BE2C (cell line): ENCODE data around the gene FBXL7.
"Not testable (repeated sequence)": the region's sequence is repeated elsewhere in the genome, so short reads cannot be mapped to it uniquely, and the experiment has no call there.

Source experiments
- DNase-seq: peaks from one replicate; pipeline ENCODE4 v3.0.0-alpha.2; 2020
- H3K27me3 ChIP-seq: fragments of 250-450 bp; sonication (Bioruptor Pico); 2 replicates; pipeline ENCODE4 v1.5.1; 2020; ENCODE audit warnings: mild to moderate bottlenecking
- H3K36me3 ChIP-seq: fragments of 250-450 bp; sonication (Bioruptor Pico); 2 replicates; pipeline ENCODE4 v1.5.1; 2020; ENCODE audit warnings: mild to moderate bottlenecking
- H3K4me1 ChIP-seq: fragments of 250-450 bp; sonication (Bioruptor Pico); 2 replicates; pipeline ENCODE4 v1.5.1; 2020
- H3K4me3 ChIP-seq: 2 replicates; pipeline ENCODE4 v1.5.1; 2011; ENCODE audit warnings: low read depth, low read length
- H3K9me3 ChIP-seq: fragments of 250-450 bp; sonication (Bioruptor Pico); 2 replicates; pipeline ENCODE4 v1.5.1; 2020
- TF ChIP-seq, protein P1 (sequence below): IDR thresholded peaks from 2 replicates; pipeline ENCODE4 v1.5.1; 2012; ENCODE audit warnings: mild to moderate bottlenecking, low read depth, low read length

Gene FBXL7

DNA sequence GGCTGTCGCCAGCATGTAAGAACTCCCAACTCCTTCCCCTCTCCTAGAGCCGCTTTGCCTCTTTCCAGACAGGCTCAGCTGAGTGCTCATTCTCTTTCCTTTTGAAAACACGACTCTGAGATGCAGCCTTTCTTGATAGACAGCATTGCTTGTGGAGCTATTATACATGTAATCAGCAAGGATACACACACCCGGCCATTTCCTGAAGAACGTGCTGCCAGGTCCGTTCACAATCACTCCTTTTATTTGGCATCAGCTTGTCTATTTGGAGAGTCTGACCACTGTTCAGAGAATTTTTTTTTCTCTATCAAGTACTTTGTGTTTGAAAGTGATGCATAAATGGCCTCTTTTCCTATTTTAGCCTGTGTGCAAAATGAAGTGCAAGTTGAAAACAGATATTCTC, 351.0 kb downstream of the FBXL7 start:
- H3K9me3 ChIP-seq: no peaks in the 10 kb centered on the region
- no peaks in the 10 kb centered on the region for H3K27me3 ChIP-seq
- peaks cover 10% of the 10 kb centered on the region for H3K4me1 ChIP-seq
- DNase-seq: no peak
- TF ChIP-seq, protein P1, sequence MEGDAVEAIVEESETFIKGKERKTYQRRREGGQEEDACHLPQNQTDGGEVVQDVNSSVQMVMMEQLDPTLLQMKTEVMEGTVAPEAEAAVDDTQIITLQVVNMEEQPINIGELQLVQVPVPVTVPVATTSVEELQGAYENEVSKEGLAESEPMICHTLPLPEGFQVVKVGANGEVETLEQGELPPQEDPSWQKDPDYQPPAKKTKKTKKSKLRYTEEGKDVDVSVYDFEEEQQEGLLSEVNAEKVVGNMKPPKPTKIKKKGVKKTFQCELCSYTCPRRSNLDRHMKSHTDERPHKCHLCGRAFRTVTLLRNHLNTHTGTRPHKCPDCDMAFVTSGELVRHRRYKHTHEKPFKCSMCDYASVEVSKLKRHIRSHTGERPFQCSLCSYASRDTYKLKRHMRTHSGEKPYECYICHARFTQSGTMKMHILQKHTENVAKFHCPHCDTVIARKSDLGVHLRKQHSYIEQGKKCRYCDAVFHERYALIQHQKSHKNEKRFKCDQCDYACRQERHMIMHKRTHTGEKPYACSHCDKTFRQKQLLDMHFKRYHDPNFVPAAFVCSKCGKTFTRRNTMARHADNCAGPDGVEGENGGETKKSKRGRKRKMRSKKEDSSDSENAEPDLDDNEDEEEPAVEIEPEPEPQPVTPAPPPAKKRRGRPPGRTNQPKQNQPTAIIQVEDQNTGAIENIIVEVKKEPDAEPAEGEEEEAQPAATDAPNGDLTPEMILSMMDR: no peak
- H3K4me3 ChIP-seq: no peak overlapping the region
- H3K36me3 ChIP-seq: no peaks in the 10 kb centered on the region

DNA sequence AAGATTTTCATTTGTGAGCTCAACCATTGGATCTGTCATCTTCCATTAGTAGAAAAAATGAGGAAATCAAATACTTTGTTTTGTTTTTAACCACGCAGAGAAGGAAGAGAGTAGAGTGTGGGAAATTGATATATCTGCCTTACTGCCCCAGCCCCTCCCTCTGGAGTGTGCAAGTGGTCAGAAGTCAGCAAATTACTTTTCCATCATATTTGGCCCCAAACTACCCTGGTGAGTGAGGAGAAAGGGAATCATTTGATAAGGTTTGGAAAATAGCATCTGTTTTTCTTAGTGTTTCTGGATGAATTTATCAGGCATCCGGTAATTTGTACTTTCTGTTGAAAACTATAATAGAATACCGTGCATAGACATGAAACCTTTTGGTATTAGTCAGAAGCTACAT, 352.2 kb downstream of the FBXL7 start:
- Histone ChIP-seq H3K36me3 (no peaks in the 10 kb centered on the region), H3K9me3 (no peaks in the 10 kb centered on the region), H3K4me1 (peaks cover 10% of the 10 kb centered on the region), H3K27me3 (no peaks in the 10 kb centered on the region), H3K4me3 (no peak overlapping the region)
- DNase-seq: no peak
- TF ChIP-seq, protein P1: no peak

DNA sequence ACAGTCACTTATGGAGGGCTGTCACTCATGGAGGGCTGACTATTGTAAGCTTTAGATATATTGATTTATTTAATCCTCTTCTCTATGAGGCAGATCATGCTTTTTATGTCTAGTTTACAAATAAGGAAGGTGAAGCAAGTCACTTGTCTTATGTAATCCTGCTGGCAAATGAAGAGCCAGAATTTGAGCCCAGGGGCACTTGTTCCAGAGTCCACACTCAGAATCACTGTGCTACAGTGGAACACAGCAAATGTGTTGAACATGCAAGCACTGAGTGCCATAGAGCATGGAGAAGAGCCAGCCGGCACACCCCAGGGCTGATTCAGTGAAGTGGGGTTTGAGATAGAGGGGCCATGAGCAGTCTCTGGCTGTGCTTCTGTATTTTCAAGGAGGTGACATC, 353.0 kb downstream of the FBXL7 start:
- TF ChIP-seq, protein P1: no peak

DNA sequence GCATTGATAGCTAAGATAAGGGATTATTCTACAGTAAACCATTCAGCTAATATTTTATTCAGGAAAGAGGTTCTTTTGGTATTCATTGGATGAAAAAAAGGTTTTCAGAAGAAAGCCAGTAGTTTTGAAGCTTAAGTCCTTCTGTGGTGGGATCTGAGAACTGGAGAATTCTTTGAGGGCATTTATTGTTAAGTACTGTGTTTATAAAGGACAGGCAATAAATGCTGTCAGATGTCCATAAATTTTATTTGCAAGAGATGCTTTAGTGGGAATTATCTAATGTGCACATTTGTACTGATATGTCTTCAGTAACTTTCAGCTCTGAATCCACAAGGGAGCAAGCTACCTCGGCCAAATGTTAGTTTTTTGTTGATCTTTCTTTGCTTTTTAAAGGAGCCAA, 358.3 kb downstream of the FBXL7 start:
- H3K36me3 ChIP-seq: no peaks in the 10 kb centered on the region
- no peaks in the 10 kb centered on the region for H3K27me3 ChIP-seq
- no peaks in the 10 kb centered on the region for H3K9me3 ChIP-seq
- TF ChIP-seq, protein P1: no peak
- no peak overlapping the region for H3K4me3 ChIP-seq
- no peak for DNase-seq
- H3K4me1 ChIP-seq: peaks cover 14% of the 10 kb centered on the region

More for the DNA sequence above, 353.0 kb downstream of the FBXL7 start:
- H3K4me3 ChIP-seq: no peak overlapping the region
- DNase-seq: no peak
- H3K36me3 ChIP-seq: no peaks in the 10 kb centered on the region
- no peaks in the 10 kb centered on the region for H3K27me3 ChIP-seq
- no peaks in the 10 kb centered on the region for H3K9me3 ChIP-seq
- H3K4me1 ChIP-seq: peaks cover 10% of the 10 kb centered on the region

DNA sequence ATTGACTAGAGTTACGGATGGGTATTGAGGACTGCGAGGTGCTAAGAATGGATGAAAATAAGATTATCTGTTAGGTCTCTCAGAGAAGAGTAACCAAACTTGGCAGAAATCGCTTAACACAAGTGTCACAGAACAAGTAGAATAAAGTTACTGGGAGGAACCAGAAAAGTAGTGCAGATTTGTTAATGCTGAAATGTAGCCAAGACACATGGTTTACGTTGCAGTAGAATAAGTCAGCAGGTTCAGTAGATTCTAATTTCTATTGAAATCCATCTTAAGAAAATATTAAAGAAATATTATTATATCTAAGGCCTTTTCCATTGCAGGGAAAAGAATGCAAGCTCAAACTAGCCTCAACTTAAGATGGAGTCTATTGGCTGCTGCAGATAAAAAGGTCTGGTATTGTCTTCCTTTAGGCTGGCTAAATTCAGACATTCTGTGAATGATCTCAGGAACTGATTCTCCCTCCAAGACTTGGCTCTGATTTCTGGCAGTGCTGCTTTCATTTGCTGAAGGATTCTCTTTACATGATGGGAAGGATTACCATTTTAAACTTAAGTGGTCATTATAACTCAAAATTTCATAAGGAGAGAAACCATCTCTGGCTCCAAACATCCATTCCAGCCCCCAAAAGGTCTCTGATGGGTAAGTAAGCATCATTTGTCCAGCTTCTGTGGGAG, 364.7 kb downstream of the FBXL7 start:
- no peaks in the 10 kb centered on the region for H3K36me3 ChIP-seq

DNA sequence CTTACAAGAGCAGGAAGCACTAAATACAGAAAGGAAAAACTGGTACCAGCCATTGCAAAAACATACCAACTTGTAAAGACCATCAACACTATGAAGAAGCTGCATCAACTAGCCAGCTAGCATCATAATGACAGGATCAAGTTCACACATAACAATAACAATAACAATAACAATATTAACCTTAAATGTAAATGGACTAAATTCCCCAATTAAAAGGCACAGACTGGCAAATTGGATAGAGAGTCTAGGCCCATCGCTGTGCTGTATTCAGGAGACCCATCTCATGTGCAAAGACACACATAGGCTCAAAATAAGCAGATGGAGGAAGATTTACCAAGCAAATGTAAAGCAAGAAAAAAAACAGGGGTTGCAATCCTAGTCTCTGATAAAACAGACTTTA, 372.3 kb downstream of the FBXL7 start:
- H3K27me3 ChIP-seq, H3K4me1 ChIP-seq, DNase-seq, H3K9me3 ChIP-seq, H3K4me3 ChIP-seq, H3K36me3 ChIP-seq: not testable (repeated sequence)

More for the DNA sequence above, 364.7 kb downstream of the FBXL7 start:
- no peaks in the 10 kb centered on the region for H3K9me3 ChIP-seq
- peaks cover 3% of the 10 kb centered on the region; the same call in 1 of the 2 replicates for H3K4me1 ChIP-seq
- H3K27me3 ChIP-seq: no peaks in the 10 kb centered on the region
- no peak for DNase-seq
- TF ChIP-seq, protein P1: no peak
- no peak overlapping the region for H3K4me3 ChIP-seq
